GM12875 (cell line): ENCODE results near the gene TFB1M.

Source experiments
- H3K4me3 ChIP-seq: one replicate; pipeline ENCODE4 v1.5.1; 2011; ENCODE audit warnings: low read depth, low read length, control low read depth
- TF ChIP-seq, protein P1 (sequence below): IDR thresholded peaks from 2 replicates; pipeline ENCODE4 v1.5.1; 2011; ENCODE audit warnings: low read depth, mild to moderate bottlenecking, control low read depth, inconsistent platforms, low read length, moderate library complexity, borderline replicate concordance; ENCODE audit not compliant: insufficient read depth

Gene TFB1M

DNA sequence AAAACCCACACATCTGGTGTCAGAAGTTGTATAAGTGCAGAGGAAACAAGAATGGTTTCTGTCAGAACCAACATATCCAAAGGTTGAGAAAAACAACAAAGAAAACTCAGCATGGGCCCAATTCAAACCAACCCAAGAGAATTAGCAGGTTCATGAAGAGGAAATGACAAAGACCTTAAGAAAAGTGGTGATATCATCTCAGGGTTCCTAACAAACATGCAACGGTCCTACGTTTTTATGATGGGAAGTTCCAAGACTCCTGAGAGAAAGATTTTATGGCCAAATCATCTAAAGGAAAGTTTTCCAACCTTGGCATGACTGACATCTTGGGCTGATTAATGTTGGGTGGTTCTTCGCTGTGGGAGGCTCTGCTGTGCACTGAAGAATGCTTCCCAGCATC, 23.0 kb downstream of the TFB1M start:
- TF ChIP-seq, protein P1, sequence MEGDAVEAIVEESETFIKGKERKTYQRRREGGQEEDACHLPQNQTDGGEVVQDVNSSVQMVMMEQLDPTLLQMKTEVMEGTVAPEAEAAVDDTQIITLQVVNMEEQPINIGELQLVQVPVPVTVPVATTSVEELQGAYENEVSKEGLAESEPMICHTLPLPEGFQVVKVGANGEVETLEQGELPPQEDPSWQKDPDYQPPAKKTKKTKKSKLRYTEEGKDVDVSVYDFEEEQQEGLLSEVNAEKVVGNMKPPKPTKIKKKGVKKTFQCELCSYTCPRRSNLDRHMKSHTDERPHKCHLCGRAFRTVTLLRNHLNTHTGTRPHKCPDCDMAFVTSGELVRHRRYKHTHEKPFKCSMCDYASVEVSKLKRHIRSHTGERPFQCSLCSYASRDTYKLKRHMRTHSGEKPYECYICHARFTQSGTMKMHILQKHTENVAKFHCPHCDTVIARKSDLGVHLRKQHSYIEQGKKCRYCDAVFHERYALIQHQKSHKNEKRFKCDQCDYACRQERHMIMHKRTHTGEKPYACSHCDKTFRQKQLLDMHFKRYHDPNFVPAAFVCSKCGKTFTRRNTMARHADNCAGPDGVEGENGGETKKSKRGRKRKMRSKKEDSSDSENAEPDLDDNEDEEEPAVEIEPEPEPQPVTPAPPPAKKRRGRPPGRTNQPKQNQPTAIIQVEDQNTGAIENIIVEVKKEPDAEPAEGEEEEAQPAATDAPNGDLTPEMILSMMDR: no peak
- H3K4me3 ChIP-seq: no peak overlapping the region

- H3K4me3 ChIP-seq: no peak overlapping the region
- TF ChIP-seq, protein P1: no peak
Measured at GRCh38 chr6:155290491-155290890, 23.8 kb downstream of the TFB1M start.

DNA sequence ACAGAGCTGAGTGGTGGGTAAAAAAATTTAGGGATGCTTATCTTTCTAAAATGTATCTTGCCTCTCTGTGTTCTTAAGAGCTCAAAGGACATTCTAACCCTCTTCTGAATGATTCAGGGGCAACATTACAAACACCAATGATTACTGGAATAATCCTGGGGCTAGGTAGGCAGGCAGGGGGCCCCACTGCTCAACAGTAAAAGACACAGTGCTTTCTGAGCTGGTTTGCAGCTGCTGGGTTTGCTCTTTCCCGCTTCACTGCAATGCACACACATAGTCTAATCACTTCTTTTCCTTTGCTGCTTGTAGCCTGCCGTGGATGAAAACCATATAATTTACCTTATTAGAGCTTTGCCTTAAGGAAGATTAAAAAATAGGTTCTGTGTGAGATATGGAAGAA, 26.5 kb downstream of the TFB1M start:
- TF ChIP-seq, protein P1: no peak
- no peak overlapping the region for H3K4me3 ChIP-seq

DNA sequence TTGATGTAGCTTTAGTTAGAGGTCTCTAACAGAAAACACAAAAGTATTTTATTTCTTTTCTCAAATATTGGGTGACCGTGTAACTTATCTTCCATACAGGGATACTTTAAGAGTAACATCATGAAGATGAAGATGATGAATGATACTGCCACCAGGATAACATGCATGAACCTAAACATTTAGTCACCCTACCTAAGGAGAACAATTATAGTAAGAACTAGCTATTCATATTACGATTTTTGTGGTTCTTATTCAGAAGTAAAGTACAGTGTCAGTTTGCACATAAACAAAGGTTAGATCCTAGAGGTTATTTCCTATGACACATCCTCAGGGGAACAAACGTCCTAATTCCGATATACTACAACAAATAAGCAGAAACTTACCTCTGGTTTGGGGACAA, 29.5 kb downstream of the TFB1M start:
- H3K4me3 ChIP-seq: no peak overlapping the region
- TF ChIP-seq, protein P1: no peak

- TF ChIP-seq, protein P1: no peak
- H3K4me3 ChIP-seq: no peak overlapping the region
Measured at GRCh38 chr6:155278319-155279049, 35.8 kb downstream of the TFB1M start.

DNA sequence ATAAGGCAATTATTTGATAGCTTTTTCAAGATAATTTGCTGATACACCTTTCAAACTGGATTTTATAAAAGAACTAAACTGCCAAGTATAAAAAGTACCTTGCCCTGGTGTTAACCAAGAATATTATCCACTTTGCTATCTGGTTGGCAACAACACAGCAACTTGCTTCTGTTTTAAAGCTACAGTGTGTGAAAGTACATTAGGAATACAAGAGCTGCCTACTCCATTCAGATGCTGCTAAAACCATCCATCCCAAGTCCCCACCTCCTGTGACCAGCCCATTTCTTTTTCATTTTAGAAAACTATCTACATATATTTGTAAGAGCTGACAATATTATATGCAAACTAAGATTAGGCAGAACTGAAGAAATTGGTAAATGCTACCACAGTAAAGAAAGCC, 37.6 kb downstream of the TFB1M start:
- H3K4me3 ChIP-seq: no peak overlapping the region
- TF ChIP-seq, protein P1: no peak

GRCh38 chr6:155275808-155276480, 38.3 kb downstream of the TFB1M start:
- TF ChIP-seq, protein P1: no peak
- no peak overlapping the region for H3K4me3 ChIP-seq
